HG02885 (cell line): Measurements from ENCODE around the gene MIPEP.

Experiments
- ATAC-seq: cut with Tn5 transposase; IDR thresholded peaks from one replicate; pipeline ENCODE4 v1.9.1; 2021; ENCODE audit warnings: mild to moderate bottlenecking; ENCODE audit not compliant: unreplicated experiment, poor library complexity

Gene MIPEP

GRCh38 chr13:23695196-23695595 lies 194.0 kb downstream of the MIPEP start:
- ATAC-seq = no peak

- no peak for ATAC-seq
These were observed 196.4 kb downstream of the MIPEP start for GRCh38 chr13:23692816-23693215.

- no peak for ATAC-seq
These were observed 198.5 kb downstream of the MIPEP start for GRCh38 chr13:23690668-23691067.

GRCh38 chr13:23688336-23688735 lies 200.9 kb downstream of the MIPEP start:
- no peak for ATAC-seq

GRCh38 chr13:23687614-23688013 lies 201.6 kb downstream of the MIPEP start:
- no peak for ATAC-seq

GRCh38 chr13:23686948-23687347 lies 202.3 kb downstream of the MIPEP start:
- ATAC-seq = no peak

GRCh38 chr13:23685416-23685815 lies 203.8 kb downstream of the MIPEP start:
- no peak for ATAC-seq

GRCh38 chr13:23684647-23685046 lies 204.6 kb downstream of the MIPEP start:
- ATAC-seq = no peak

GRCh38 chr13:23683084-23683483 lies 206.1 kb downstream of the MIPEP start:
- ATAC-seq = no peak

- ATAC-seq = no peak
These were observed 208.1 kb downstream of the MIPEP start for GRCh38 chr13:23680845-23681669.
